NCI-H2196 (cell line): Measurements from ENCODE around the gene NAA80.
A peak's percentile ranks its signal among the peaks of the same experiment; 100 is the strongest.
"Not testable (repeated sequence)": the region's sequence is repeated elsewhere in the genome, so short reads cannot be mapped to it uniquely, and the experiment has no call there.

Experiments used
- DNase-seq: peaks from one replicate; lab custom pipeline; 2025; ENCODE audit not compliant: unreplicated experiment; lab: John Stamatoyannopoulos, UW

Gene NAA80

DNA sequence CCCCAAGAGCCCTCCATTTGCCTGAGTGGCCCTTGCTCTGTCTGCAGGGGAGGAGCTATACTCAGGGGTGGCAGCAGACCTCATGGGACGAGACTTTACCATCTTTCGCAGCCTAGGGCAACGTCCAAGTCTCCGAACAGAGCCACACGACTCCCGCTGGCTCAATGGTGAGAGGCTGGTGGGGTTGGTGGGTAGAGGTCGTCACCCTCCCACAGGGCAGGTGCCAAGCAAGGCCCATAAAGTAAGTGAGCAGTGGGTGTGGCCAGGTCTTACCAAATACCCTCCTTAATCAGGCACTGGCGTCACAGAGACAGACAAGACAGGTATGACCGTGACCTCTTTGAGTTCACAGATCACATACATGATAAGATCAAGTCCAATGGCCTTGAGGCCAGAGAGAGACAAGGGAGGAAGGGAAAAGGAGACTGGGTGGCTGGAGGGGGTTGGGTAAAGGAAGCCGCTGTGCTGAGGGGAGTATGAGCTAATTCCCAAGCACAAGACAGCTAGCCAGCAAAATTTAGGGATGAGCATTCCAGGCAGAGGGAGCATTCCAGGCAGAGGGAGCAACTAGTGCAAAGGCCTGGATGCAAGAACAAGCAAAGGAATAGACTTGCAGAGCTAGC is 27.8 kb downstream of the NAA80 start:
- DNase-seq, result no peak

- DNase-seq, result no peak
Observed at GRCh38 chr3:50270422-50271224, 28.6 kb downstream of the NAA80 start.

- no peak for DNase-seq
Observed at GRCh38 chr3:50269977-50270413, 29.2 kb downstream of the NAA80 start.

DNA sequence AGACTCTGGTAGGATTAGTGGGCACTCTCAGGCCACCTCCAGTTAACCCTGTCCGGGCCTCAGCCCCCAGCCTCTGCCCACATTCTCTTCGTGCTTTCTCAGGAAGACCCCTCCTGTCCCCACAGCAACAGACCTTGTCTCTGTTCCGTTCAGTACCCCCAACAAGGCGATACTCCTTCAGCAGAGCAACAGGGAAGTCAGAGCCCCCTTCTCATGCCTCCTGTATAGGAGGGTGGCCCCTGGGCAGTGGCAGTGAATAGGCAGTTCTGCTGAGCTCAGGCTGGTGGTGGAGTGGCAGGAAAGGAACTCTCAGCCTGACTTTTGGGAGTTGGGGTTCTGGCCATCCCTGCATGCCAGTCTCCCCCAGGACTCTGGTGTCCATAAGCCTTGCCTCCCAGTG is 29.7 kb downstream of the NAA80 start:
- DNase-seq, result no peak

DNA sequence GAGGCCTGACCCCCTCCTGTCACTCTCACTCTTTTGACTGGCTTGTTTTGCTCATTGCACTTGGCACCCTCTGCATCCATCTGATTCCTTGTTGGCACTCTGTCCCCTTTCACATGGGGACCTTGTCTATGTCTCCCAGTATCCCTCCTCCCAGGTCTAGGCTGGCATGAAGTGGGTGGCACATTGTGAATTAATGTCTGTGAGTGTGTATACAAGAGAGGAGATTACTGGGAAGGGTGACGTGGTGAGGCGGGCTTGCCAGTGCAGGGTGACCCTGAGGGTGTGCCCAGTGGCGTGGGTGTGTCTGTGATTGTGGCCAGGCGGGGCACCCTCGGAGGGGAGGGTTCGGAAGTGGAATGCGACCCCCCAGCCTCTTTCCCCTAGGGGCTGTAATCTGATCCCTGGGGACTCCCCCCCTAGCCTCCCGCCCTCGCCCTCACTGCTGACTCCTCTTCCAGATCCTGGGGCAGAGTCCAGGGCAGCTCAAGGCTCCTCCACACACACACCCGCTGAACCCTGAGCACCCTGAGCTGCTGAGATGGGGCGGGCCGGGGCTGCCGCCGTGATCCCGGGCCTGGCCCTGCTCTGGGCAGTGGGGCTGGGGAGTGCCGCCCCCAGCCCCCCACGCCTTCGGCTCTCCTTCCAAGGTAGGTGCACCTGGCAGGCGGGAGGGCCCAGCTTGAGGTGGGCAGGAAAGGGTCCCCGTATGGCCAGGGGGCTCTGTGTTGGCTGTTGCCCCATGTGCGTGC is 30.3 kb downstream of the NAA80 start, which contains the start of gene SEMA3B:
Gene SEMA3B, plus strand, starts transcription at position 445 of the 749 bp plus-strand sequence. Its CDS starts 94 bp downstream, at position 539.
- no peak for DNase-seq

DNA sequence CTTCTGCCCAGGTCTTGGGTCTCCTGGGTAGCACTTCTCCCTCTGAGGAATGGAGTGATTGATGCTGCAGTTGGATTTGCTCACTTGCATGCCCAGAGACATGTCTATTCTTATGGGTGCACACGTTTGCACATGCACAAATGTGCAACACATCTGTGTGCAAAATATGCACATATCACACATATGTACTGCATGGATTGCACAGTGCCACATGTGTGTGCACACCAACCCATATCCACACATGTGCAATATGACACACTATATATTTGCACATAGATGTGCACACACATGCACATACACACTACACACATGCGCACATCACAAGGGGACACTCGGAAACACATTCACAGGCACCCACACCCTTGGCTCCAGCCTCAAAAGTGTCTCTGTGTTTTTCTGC is 30.9 kb downstream of the NAA80 start:
- no peak for DNase-seq

DNA sequence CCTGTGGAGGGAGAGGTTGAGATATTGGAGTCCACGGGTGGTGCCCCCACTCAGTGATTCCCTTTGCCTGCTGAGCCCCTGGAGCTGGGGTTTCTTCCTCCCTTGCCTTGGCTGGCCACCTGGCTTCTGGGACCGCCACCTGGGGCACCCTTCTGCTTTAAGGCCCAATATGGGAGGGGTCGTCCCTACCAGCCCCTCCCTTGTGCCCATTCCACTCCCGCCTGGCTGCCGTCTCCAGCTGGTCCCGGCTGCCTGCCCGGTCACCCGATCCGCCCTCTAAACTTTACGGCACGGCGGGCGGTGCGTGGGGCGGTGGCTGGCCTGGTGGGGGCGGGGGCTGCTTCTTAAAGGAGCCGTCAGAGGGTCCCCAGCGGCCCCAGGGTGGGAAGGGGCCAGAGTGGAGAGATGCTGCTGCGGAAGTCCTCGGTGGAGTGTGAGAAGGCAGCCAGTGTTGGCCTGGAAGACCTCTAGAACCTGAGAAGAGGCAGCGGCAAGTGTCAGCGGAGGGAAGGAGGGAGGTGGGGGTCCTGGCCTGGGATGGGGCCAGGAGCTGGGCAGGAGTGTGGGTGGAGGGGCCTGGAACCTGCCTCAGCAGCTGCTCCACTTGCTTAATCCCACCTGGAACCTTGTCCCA is 31.8 kb downstream of the NAA80 start:
- no peak for DNase-seq

DNA sequence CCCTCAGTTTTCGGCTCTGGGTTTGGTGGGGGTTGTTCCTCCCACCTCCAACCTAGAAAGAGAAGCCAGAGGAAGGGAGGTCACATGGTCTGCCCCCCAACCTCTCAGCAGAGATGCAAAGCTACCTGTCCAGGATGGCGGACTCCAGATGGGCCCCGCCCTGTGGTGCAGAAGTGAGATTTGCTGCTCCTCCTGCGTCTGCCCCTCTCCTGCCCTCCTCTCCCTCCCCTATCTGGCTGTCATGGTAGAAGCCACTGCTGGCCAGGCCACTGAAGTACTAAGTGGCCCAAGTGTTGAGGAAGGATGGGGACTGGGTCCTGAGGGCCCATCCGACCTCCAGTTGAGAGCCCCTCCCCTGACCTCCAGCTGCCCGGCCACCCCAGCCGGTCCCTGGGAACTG is 32.4 kb downstream of the NAA80 start:
- DNase-seq, result no peak

DNA sequence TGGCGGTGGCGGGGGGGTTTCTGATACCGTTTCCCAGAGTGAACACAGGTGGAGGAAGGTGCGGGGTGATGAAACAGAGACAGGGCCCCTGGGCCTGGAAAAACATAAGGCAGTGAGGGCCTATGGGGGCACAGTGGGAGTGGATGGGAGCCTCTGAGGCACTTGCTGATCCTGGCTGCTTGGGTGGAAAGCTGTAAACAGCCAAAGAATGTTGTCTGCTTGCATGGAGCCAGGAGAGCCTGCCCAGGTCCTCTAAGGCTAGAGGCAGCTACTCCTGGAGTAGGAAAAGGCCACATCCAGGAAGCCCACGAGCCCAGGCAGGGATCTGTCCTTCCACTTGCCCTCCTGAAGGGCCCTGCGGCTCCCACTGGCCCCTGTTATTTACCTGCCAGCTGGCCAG is 33.2 kb downstream of the NAA80 start:
- no peak for DNase-seq

GRCh38 chr3:50265571-50265970 is 33.6 kb downstream of the NAA80 start:
- DNase-seq, result no peak

GRCh38 chr3:50264964-50265485 is 34.2 kb downstream of the NAA80 start:
- no peak for DNase-seq

- DNase-seq, result peak; percentile 21
Observed at GRCh38 chr3:50264383-50264963, 34.7 kb downstream of the NAA80 start.

- no peak for DNase-seq
Observed at GRCh38 chr3:50263478-50264382, 35.5 kb downstream of the NAA80 start.

GRCh38 chr3:50262778-50263177 is 36.4 kb downstream of the NAA80 start:
- DNase-seq, result no peak

DNA sequence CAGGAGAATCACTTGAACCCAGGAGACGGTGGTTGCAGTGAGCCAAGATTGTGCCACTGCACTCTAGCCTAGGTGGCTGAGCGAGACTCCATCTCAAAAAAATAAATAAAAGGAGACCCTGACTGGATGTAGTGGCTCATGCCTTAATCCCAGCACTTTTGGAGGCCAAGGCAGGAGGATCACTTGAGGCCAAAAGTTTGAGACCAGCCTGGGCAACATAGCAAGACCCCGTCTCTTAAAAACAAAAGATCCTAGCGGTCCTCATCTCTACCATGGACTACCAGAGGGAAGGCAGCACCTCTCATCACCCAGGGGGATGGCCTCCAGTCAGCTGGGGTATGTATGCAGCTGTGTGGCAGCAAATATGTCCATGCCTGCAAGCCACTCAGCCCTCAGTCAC is 37.0 kb downstream of the NAA80 start:
- DNase-seq, result not testable (repeated sequence)

- no peak for DNase-seq
Observed at GRCh38 chr3:50261505-50261904, 37.7 kb downstream of the NAA80 start.

GRCh38 chr3:50260942-50261441 is 38.2 kb downstream of the NAA80 start:
- no peak for DNase-seq

DNA sequence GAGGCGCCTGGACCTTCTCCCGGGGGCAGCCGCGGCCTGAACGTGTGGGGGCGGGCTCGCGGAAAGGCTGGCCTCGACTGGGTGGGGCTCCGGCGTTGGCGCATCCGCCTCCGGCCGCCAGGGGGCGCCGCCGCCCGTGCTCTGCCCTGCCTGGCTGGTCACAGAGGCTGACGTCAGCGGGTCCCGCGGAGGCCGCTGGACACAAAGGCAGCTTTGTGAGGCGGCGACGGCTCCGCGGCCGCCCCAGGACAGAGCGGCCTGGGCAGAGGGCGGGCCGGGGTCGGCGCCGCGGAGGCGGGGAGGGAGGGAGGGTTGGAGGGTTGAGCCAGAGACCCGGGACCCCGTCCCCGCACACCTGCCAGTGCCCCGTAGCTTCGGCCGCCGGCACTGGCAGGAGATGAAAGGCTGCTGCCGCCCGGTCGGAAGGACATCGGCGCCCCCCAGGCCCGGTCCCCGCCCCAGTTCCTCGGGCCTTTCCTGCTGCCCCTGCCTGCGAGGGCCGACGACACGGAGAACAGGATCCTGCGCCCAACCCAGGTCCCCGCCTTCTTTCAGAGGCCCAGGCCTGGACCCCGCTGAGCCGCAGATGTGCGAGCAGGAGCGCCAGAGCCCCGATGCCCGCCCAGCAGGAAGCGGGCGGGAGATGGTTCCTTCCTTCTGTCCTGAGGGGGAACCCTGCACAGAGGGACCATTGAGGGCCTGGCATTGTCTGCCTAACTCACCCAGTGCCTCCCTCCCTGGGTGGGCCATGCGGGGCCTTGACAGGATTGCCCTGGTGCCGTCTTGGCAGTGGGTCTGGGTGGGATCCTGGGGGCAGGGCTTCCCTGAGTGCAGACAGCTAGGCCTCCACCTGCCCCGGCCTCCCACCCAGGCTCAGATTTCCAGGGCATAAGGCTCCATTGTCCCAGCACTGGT is 38.9 kb downstream of the NAA80 start:
- peak; percentile 76 for DNase-seq
